HG03457 (cell line): Measurements from ENCODE around the gene ADM5.

ENCODE experiments used
- ATAC-seq: cut with Tn5 transposase; IDR thresholded peaks from one replicate; pipeline ENCODE4 v1.9.1; 2021; ENCODE audit warnings: moderate number of reproducible peaks; ENCODE audit not compliant: unreplicated experiment

The ADM5 gene

DNA sequence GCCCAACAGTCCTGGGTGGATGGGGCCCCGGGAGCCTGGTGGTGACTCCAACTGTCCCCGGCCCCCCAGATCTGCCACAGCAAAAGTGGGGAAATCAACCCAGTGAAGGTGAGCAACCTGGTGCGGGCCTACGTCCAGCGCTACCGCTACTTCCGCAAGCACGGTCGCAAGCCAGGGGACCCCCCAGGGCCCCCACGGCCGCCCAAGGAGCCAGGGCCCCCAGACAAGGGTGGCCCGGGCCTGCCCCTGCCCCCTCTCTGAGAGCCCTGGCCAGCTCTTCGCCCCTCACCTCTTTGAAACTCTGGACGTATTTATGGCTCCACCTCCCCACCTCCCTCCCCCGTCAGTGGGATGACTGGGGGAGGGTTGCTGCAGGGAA is 31.3 kb upstream of the ADM5 start:
- no peak for ATAC-seq

DNA sequence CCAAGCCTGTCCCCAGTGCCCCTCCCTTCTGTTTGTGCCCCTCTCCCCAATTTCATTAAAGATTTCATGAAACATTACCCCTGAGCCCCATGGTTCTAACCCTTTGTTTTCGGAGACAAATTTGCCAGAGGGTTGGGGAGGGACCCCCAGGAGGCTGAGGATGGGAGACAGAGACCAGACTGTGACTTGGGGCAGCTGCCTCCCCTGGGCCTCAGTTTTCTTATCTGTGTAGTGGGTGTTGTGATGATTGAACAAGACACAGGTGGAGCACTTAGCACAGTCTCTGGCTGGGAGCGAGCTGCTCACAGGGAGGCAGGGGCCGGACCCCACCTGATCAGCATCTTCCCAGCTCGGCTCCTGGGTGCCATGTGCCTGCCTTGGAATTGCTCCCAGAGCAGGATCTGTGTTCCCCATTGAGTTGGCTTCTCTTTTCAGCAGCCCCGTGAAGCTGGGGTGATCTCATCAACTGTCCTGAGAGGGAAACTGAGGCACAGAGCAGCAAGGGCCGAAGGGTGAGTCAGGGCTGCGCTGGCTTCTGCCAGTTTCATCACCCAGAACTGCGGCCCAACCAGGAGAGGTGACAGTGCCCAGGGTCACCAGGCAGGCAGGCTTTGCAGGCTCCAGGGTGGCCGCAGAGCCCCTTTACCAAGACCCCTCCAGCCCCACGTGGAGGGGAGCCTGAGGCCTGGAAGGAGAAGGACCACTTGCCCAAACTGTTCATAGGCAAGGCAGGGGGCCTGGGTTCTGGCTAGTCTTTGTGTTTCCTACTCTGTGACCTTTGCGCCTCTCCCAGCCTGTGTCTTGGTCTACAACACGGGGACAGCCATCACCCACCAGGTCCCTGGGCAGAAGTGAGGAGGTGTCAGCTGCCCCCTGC is 30.6 kb upstream of the ADM5 start:
- ATAC-seq, result no peak

DNA sequence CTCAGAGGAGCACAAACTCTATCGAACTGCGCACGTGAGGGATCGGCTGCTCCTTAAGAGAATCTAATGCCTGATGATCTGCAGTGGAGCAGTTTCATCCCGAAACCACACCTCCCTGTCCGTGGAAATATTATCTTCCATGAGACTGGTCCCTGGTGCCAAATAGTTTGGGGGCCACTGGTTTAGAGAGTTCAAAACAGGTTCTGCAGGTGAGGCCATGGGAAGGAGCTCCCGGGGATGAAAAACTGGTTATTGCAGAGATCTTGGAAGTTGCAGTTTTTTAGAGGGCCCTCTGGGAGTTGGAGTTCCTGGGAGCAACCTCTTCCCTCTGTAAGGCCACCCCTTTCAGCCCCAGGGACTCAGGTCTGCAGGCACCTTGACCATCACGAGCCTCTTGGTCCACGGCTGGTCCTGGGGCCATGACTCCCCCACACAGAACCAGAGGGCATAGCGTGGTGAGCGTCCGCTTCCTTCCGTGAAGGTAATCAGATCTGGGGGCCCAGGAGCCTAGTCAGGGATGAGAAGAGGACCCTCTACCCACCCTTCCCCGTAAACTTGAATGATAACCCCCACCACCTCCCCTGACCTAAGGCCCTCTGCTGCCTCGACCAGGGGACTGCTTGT is 28.9 kb upstream of the ADM5 start:
- ATAC-seq, result no peak

DNA sequence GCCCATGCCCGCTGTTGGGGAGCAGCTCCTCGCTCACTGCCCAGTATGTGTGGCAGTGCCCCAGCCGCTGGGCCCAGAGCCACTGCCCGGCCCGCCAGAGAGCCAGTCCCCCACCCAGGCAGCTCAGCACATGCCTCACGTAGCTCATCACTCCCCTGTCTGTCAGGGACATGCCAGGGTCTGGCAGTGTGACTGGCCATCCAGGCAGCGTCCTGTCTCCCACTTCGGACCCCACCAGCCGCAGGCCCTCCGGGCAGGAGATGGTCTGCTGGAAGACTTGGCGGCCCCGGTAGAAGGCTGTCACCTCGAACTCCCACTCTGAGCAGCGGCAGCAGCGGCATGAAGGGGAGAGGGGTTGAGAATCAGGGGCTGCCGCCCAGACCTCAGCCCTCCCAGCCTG is 27.4 kb upstream of the ADM5 start:
- ATAC-seq, result no peak

DNA sequence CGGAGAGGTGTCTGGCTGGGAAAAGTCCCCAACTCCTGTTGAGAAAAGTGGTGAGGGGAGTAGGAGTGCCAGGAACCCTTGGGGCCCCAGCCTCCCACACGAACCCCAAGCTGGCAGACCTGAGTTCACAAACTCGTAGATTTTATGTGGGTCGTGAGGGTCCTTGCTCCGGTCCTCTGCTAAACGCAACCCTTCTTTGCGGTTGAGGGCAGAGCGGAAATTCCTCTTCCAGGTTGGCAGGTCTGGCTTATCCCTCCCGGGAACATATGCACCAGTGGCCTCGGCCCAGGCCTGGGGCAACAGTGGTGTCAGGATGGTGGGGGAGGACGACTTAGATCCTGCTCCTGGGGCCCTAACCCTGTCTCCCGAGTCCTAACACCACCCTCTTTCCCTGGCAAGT is 26.2 kb upstream of the ADM5 start:
- no peak for ATAC-seq

DNA sequence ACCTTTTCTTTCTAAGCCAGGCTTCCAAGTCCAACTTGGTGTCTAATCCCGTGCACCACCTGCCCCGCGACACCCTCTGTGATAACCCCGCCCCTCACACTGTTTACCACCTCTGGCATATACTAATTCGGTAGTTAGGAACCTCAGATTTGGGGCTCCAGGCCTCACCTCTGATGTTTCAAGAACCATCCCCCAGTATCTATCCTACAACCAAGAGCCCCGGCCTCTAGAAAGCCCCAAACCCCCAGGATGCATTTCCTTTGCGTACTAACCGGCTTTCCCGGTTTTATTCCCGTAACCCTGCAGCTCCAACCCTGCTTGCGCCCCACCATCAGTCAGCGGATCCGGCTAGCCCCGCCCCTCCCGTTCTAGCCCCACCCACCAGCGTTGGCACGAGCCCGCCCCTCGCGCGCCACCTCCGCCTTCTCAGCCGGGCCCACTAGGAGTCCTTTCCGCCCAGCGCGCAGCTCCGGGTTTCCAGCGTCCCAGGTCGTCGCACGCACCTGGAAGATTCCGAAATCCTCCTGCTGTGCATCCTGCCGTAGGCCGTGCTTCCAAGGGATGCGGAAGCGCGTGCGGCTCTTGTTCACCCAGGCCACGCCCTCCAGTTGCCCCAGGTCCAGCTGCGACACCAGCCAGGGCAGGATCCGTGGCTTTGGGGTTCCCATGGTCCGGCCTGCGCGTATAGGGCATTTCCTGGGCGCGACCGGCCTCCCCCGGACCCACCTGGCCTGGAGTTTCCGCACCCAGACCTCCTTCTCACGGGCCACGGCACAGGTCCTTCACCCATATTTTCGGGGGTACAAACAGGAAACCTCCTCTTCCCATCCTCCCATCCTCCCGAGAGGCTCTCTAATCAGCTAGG is 25.0 kb upstream of the ADM5 start:
- ATAC-seq, result peak; percentile 31

DNA sequence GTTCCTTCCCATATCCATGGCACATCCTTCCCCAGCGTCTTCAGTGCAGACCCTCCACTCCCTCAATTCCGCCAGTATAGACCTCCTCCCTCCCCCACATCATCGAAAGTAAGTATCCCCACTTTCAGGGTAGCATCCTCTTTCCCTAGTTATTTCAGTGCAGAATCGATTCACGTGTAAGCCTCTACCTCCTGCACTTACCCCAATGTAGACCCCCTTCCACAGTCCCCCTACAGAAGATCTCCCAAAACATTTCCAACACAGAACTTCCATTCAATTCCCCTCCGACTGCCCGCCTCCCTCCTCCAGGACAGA is 24.4 kb upstream of the ADM5 start:
- ATAC-seq, result no peak

DNA sequence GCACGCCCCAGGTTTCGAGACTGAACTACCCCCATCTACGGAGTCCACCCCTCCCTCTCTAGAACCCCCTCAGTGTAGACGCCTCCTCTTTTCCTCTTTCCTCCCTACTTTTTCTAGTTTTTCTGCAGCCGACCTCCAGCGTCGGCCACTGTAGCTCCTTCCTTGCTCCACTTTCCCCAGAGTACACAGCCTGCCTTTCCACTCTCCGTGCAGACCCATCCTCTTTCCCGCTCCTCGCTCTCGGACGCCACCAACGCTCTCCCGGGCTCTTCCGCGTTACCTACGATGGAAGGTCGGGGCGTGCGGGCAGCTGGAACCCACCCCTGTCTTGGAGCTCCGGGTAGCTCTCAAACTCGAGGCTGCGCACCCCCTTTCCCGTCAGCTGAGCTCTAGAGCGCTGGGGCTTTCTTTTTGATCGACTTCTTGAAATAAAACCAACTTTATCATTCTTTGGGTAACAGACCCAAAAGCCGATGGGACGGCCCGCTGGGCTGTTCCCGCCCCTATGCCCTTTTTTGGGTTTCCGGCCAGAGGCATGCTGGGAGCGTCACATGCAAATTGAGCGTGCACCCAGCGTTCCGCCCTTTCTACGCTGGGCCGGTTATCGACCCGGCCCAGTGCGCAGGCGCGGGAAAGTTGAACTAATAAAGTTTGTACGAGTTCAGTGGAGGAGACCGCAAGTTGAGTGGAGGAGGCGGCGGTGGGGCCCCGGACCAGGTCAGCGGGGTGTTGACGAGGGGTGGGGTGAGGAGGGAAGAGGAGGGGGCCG is 23.9 kb upstream of the ADM5 start, which contains the start of the genes BCL2L12 and IRF3:
Gene BCL2L12, plus strand, starts transcription at position 583 of the 769 bp plus-strand sequence. CDS start 760 bp downstream, outside the sequence.
Gene IRF3, minus strand, starts transcription at position 507 of the 769 bp plus-strand sequence. CDS start 1,019 bp downstream, outside the sequence.
- ATAC-seq, result peak; percentile 59

DNA sequence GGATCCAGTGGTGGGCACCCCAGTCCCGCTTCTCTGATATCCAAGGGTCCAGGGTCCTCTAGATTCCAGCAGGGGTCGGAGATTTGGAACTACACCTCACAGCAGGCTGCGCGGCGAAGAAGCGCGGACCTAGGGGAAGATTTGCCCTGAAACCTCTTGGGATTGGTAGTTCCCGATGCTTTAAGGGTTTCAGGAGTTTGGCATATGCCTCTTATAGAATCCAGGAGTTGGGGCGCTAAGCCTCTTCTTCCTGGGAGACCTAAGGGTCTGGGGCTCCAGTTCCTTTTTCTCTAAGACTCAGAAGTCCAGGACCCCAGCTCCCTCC is 23.3 kb upstream of the ADM5 start:
- peak; percentile 2 for ATAC-seq

DNA sequence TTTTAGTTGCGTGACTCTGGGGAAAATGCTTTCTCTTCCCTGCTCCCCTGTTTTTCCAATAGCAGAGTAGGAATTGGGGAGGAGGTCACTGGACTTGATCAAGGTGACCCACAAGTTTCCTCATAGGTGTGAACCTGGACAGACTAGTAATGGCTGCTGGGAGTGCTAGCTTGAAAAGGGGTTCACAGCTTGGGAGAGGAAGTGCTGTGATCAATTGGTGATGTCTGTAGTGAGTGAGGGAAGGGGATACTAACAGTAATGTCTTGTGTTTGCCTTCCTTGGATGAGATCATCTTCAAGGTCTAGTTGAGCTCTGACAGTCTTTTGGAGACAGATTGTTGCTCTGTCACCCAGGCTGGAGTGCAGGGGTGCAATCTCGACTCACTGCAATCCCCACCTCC is 21.9 kb upstream of the ADM5 start:
- no peak for ATAC-seq

DNA sequence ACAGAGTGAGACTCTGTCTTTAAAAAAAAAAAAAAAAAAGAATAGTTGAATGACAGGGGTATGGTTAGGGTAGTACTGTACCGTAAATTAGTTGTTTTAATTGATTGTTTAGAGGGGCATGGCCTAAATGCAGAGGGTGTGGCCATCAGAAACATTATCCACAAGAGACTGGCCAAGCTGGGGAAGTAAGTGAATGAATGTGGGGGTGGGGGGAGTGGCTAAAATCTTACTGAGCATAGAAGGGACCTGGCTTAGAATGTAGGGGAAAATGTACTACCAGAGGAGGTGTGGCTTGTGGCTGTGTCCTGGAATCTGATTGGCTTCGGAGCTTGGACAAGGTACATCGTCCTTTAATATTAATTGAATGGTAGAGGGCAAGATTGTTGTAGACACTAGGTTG is 19.9 kb upstream of the ADM5 start:
- no peak for ATAC-seq

DNA sequence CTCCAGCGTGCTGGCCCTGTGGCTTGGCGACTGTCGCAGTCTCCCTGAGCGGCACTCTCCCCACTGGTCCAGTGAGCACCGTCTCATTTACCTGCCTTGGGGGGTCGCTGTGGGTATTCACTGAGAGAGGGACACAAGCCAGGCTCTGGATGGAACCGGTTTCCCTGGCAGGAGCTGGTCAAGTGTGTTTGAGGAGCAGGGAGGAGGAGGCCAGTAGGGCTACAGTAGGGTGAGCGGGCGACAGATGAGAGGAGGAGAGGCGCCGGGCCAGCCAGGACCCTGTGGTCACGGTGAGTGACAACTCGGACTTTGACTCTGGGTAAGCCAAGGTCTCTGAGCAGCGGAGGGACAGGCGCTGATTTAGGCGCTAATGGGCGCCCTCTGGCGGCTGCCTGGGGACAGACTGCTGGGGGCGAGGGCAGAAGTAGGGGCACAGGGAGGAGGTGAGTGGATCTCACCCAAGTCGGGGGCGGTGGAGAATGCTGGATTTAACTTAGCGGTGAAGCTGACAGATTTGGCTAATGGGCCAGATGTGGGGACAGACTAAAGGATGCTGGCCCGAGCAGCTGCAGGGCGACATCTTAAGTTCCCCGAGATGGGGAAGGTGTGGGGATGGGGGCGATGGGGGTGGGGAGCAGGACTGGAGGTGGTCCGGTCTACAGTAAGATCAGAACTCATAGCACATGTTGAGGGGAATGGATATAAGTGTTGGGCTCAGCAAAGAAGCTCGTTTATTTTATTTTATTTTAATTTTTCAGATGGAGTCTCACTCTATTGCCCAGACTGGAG is 17.1 kb upstream of the ADM5 start:
- ATAC-seq, result no peak

DNA sequence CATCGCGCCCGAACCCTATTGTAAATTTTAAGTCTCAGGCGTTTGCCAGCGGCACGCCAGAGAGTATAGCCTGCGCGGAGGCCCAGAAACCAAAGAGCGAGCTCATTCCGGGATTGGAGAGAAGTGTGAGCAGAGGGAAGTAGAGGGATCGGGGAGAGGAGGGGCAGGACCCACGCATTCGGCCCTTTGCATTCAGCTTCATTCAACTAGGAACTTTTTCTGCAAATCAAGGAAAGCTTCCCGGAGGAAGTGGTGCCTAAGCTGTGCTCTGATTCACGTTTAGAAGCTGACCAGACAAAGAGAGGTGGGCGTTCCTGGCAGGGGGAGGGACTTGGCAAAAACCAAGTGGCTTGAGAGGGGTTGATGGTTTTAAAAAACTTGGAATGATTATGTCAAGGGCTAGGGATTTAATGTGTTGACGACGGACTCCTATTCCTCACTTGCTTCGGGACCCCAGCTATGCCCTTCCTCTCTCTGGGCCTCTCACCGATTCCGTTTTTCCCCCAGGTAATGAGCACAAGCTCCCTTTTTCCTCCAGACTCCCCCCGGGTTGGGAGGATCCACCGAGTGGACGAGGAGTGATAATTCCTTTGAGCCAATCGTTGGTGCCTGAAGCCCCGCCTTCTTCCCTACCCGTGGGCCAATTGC is 13.1 kb upstream of the ADM5 start:
- no peak for ATAC-seq

DNA sequence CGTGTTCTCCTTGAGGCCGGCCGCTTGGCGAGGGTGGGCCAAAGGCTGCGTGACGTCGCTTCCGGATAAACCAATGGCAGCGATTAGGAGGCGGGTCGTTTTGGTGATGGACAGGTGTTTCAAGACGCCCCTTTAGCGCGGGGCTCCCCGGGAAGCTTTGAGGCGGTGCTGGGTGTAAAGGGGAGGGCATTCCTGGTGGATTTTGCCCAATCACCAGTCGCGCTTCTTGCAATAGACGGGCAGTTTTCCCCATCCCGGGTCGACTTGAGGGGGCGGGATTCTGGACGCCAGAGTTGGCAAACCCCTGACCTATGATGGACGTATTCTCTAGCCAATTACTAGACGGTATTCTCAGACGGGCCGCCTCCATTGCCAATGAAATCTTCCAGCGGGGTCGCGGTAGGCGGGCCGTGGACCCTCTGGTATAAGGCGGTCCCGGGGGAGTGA is 12.6 kb upstream of the ADM5 start:
- peak; percentile 59 for ATAC-seq

DNA sequence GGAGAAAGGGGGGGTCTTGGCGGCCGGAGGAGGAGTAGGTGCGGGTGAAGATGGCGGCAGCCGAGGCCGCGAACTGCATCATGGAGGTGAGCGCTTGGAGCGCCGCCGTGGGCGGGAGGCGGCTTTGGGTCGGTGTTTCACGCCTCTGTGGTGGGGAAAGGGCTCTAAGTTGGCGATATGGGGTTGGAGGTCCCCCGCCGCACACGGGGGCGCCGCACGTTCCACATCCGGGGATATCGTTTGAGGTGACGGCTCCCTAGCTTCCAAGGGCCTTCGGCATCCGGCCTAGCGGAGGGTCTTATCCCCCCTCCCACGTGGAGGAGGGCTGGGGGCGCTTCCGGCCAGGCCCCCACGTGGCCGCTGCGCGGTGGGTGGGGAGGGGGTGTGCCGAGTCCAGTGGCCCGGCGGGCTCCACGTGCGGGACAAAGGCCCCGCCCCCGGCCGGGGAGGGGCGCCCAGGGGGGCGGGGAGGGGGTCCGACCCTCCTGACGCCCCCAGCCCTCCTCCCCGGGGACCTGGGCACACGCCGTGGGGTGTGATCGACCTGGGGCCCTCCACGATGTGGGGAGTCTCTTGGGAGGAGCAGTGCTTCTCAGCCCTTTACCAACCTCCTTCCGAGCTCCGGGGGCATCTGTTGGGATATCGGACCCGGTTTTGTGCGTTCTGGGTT is 12.0 kb upstream of the ADM5 start, which contains the start of gene PRMT1:
Gene PRMT1, plus strand, starts transcription at position 41 of the 670 bp plus-strand sequence. Its CDS starts 10 bp downstream, at position 51.
- no peak for ATAC-seq

DNA sequence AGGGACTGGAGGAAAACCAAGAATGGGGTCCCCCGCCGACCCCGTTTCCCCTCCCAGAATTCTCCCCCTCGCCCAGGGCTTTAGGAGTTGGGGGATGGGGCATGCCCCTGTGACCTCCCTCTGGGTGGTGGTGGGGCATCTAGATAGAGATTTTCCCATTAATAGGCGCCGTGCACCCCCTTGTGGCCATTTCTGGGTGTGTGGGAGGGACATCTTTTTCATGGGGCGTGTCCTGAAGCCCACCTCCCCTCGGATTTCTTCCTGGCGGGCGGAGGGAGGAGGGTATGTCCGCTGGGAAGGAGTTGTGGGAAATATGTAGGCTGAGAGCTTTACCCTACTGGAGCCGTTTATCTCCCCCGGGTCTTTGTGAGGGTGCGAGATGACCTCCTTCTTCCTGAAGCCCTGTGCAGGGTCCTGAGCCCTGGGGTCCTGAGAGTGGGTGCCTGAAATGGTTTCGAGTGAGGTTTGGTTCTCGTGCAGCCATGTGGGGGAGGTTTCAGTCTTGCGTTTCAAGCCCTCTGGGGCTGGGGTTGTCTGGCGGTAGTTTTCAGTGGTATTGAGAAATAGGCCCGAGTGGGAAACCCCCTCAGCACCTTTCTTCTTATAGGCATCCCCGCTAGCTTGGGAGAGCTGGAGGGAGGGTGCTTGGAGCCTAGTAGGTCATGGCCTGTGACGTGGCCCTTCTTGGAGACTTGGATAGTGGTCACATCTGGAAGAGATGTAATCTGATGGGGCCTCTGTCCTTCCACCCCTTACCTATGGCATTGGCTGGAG is 11.3 kb upstream of the ADM5 start:
- no peak for ATAC-seq

DNA sequence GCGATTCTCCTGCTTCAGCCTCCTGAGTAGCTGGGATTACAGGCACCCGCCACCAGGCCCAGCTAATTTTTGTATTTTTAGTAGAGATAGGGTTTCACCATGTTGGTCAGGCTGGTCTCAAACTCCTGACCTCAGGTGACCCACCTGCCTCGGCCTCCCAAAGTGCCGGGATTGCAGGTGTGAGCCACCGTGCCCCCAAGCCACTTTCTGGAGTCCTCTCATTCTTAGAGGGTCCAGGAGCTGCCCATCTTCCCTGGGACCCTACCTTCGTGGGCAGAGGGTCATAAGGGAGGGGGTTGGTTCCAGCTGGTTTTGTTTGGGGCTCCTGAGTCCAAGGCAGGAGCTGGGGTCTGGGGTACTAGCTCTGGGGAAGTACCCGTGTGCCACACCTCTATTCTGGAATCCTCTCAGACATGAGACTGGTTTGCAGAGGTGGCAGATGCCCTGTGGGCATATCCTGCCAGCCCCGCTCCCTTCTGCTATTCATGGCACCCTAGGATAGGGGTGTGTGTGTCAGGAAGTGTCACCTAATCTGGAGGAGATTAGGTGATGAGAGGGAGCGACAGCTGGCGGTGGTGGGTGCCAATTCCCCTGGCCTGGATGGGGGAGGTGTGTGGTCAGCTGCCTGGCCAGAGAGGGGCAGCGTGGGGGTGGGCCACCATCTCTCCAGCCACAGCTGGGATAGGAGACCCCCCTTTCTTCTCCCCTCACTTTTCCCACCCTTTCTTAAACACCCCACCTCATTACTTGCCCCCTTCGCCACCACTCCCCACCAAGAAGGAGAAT is 10.2 kb upstream of the ADM5 start:
- no peak for ATAC-seq
